Measurements from ENCODE around the gene ZBTB7C.

DNA sequence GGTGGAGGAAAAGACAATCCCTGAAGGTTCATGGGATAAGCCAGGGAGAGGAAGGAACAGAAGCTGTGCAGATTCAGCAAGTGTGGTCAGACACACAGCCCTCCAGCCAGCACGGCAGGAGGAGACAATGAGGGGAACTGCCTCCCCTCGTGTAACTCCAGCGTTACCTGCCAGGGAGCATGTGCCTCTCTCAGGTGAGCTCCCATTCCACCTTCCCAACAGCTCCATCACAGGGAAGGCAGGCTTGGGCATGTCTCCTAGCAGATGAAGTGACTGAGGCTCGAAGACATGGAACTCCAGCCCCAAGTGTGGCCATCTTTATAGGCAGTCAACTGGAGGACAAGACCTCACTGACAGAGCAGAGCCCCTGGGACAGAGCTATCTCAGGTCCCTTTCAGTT is 47.4 kb downstream of the ZBTB7C start:
- TF ChIP-seq, protein P1, sequence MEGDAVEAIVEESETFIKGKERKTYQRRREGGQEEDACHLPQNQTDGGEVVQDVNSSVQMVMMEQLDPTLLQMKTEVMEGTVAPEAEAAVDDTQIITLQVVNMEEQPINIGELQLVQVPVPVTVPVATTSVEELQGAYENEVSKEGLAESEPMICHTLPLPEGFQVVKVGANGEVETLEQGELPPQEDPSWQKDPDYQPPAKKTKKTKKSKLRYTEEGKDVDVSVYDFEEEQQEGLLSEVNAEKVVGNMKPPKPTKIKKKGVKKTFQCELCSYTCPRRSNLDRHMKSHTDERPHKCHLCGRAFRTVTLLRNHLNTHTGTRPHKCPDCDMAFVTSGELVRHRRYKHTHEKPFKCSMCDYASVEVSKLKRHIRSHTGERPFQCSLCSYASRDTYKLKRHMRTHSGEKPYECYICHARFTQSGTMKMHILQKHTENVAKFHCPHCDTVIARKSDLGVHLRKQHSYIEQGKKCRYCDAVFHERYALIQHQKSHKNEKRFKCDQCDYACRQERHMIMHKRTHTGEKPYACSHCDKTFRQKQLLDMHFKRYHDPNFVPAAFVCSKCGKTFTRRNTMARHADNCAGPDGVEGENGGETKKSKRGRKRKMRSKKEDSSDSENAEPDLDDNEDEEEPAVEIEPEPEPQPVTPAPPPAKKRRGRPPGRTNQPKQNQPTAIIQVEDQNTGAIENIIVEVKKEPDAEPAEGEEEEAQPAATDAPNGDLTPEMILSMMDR (IDR thresholded peaks at IDR 0.05), result no peak
- TF ChIP-seq EZH2 (IDR thresholded peaks at IDR 0.05) (no peak), EZH2phosphoT487 (IDR thresholded peaks at IDR 0.05) (no peak)
